Naive thymus-derived CD4-positive, alpha-beta T cell (primary cell): Measurements from ENCODE around the gene IRGC. TPM values are rescaled to one million over a fixed set of nuclear protein-coding genes. Genes with fewer than 3 reads are reported as not detected.

Experiments
- ATAC-seq: fragments of 150-1000 bp; cut with Tn5 transposase; 2 replicates; pipeline ENCODE4 v1.10.0; 2021; ENCODE audit warnings: mild to moderate bottlenecking, moderate library complexity
- CTCF ChIA-PET: fragments of 350-600 bp; sonication (Branson Sonifier 250); formaldehyde crosslinking; loops from one replicate; lab custom pipeline; 2021; ENCODE audit warnings: antibody characterized with exemption; lab: Charles Lee
- POLR2A ChIA-PET: fragments of 350-600 bp; sonication (Branson Sonifier 250); formaldehyde crosslinking; loops from one replicate; lab custom pipeline; 2021; ENCODE audit warnings: antibody characterized with exemption, inconsistent platforms; lab: Charles Lee
- DNase-seq, 9 donors: peaks; one replicate each; pipeline versions ENCODE4 v3.0.0 to v3.0.0-alpha.2; 2020 to 2022; ENCODE audit warnings: mixed read lengths in 1 of 9
- H3K27ac ChIP-seq: one replicate; pipeline ENCODE4 v1.7.0; 2013; ENCODE audit warnings: mild to moderate bottlenecking, low read depth, low read length, moderate library complexity
- H3K27me3 ChIP-seq, 2 donors: one replicate each; pipeline ENCODE4 v1.7.0; 2013; ENCODE audit warnings: low read length in 2 of 2, mild to moderate bottlenecking in 2 of 2, moderate library complexity in 2 of 2; ENCODE audit not compliant: control insufficient read depth in 2 of 2, insufficient read depth in 2 of 2
- H3K36me3 ChIP-seq, 3 experiments: 1 replicate in 2 of 3; 2 replicates in 1 of 3; pipeline ENCODE4 v1.7.0; 2013; ENCODE audit warnings: low read length in 3 of 3, mild to moderate bottlenecking in 3 of 3, moderate library complexity in 1 of 3; ENCODE audit not compliant: insufficient read depth in 3 of 3, control insufficient read depth in 2 of 3
- H3K4me1 ChIP-seq, 2 donors: one replicate each; pipeline ENCODE4 v1.7.0; 2013; ENCODE audit warnings: low read length in 2 of 2, mild to moderate bottlenecking in 2 of 2, moderate library complexity in 1 of 2; ENCODE audit not compliant: control insufficient read depth in 2 of 2, insufficient read depth in 2 of 2
- H3K4me3 ChIP-seq: 2 replicates; pipeline ENCODE4 v1.7.0; 2013; ENCODE audit warnings: mild to moderate bottlenecking, low read length
- H3K9me3 ChIP-seq, 3 experiments: 1 replicate in 2 of 3; 2 replicates in 1 of 3; pipeline ENCODE4 v1.7.0; 2013; ENCODE audit warnings: low read length in 3 of 3; ENCODE audit not compliant: control insufficient read depth in 2 of 3
- H3K27ac Mint-ChIP-seq, 9 donors: one replicate each; pipeline ENCODE4 v1.8.0; 2020 to 2022; ENCODE audit warnings: mixed read lengths in 9 of 9, mild to moderate bottlenecking in 8 of 9, moderate library complexity in 5 of 9, inconsistent platforms in 2 of 9
- H3K27me3 Mint-ChIP-seq, 5 donors: one replicate each; pipeline ENCODE4 v1.8.0; 2021 to 2022; ENCODE audit warnings: mixed read lengths in 5 of 5, mild to moderate bottlenecking in 1 of 5
- H3K36me3 Mint-ChIP-seq, 5 donors: one replicate each; pipeline ENCODE4 v1.8.0; 2020 to 2022; ENCODE audit warnings: mixed read lengths in 5 of 5, mild to moderate bottlenecking in 3 of 5, inconsistent platforms in 1 of 5
- H3K4me1 Mint-ChIP-seq, 7 donors: one replicate each; pipeline ENCODE4 v1.8.0; 2020 to 2022; ENCODE audit warnings: mixed read lengths in 7 of 7, mild to moderate bottlenecking in 3 of 7, inconsistent platforms in 1 of 7
- H3K4me3 Mint-ChIP-seq, 10 donors: one replicate each; pipeline ENCODE4 v1.8.0; 2020 to 2022; ENCODE audit warnings: mild to moderate bottlenecking in 10 of 10, mixed read lengths in 10 of 10, moderate library complexity in 6 of 10, inconsistent platforms in 2 of 10
- H3K9me3 Mint-ChIP-seq, 11 donors: one replicate each; pipeline ENCODE4 v1.8.0; 2020 to 2022; ENCODE audit warnings: mixed read lengths in 11 of 11, mild to moderate bottlenecking in 4 of 11, inconsistent platforms in 1 of 11, moderate library complexity in 1 of 11
- intact Hi-C, 2 donors: fragments of 100-400 bp; cut with micrococcal nuclease; formaldehyde crosslinking; loops; one replicate each; pipeline ENCODE4 v1.15.1; 2023
- polyA plus RNA-seq, 2 donors: library from polyadenylated mRNA; unstranded; fragments of 300-500 nt; fragmentation: Illumina TruSeq; gene quantifications; one replicate each; pipeline ENCODE4 v1.2.3, GENCODE V29; 2021
- total RNA-seq, 6 experiments: library from RNA in 5 of 6; stranded (reverse) in 5 of 6; gene quantifications; 1 replicate in 5 of 6; 2 replicates in 1 of 6; pipeline ENCODE4 v1.2.3 and lab custom pipeline; 2021 to 2026

Gene IRGC
- total and polyA plus RNA-seq, 7 experiments from 2014 or later, result not detected

GRCh38 chr19:43731846-43732245 is 16.0 kb downstream of the IRGC start:
- ChIA-PET CTCF (no interaction called here), POLR2A (no interaction called here)
- H3K4me1 Mint-ChIP-seq, result peaks cover 0 to 5% (median 0%) of the 10 kb centered on the region in 7 donors
- H3K27me3 Mint-ChIP-seq, result no peaks in the 10 kb centered on the region
- ATAC-seq (no peak), DNase-seq (no peak)
- peaks cover 6 to 82% (median 18%) of the 10 kb centered on the region in 3 experiments for H3K36me3 ChIP-seq
- H3K4me3 ChIP-seq, result no peak overlapping the region
- H3K9me3 ChIP-seq, result no peaks in the 10 kb centered on the region
- no peaks in the 10 kb centered on the region for H3K9me3 Mint-ChIP-seq
- no peak overlapping the region for H3K4me3 Mint-ChIP-seq
- intact Hi-C loops, result no loop called here
- H3K27me3 ChIP-seq, result no peaks in the 10 kb centered on the region
- H3K27ac ChIP-seq, result no peak overlapping the region
- peak overlapping the region in 2 of 9 donors; percentile 32 to 67 for H3K27ac Mint-ChIP-seq
- H3K4me1 ChIP-seq, result no peaks in the 10 kb centered on the region
- peaks cover 13 to 63% (median 37%) of the 10 kb centered on the region in 5 donors for H3K36me3 Mint-ChIP-seq

GRCh38 chr19:43735013-43735412 is 19.1 kb downstream of the IRGC start:
- no peak overlapping the region for H3K4me3 Mint-ChIP-seq
- POLR2A ChIA-PET, result no interaction called here
- H3K4me1 Mint-ChIP-seq, result peaks cover 0 to 12% (median 5%) of the 10 kb centered on the region in 7 donors
- H3K4me3 ChIP-seq, result no peak overlapping the region
- H3K4me1 ChIP-seq, result no peaks in the 10 kb centered on the region
- H3K36me3 Mint-ChIP-seq, result peaks cover 19 to 61% (median 41%) of the 10 kb centered on the region in 5 donors
- H3K27ac ChIP-seq, result no peak overlapping the region
- H3K27me3 ChIP-seq, result no peaks in the 10 kb centered on the region
- no peaks in the 10 kb centered on the region for H3K27me3 Mint-ChIP-seq
- no peaks in the 10 kb centered on the region for H3K9me3 ChIP-seq
- ATAC-seq (no peak), DNase-seq (no peak)
- H3K27ac Mint-ChIP-seq, result peak overlapping the region in 1 of 9 donors; percentile 32
- no peaks in the 10 kb centered on the region for H3K9me3 Mint-ChIP-seq
- CTCF ChIA-PET, result no interaction called here
- H3K36me3 ChIP-seq, result peaks cover 18 to 95% (median 26%) of the 10 kb centered on the region in 3 experiments
- intact Hi-C loops, result no loop called here

DNA sequence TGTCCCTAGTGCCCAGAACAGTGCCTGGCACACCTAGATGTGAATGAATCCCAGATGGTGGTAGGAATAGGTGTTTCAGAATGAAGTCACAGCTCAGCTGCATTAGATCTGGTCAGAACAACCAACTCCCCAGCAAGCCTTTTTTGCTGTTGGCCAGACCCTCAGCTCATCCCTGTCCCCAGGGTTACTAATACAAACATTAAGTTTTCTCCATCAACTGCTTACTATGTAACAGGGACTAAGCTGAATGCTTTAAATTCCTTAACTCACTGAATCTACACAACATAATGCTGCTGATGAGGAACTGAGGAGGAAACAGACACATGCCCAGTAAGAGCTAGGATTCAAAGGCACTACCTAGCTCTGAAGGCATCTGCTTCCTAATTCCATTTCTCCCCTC is 20.1 kb downstream of the IRGC start:
- H3K27me3 Mint-ChIP-seq, result no peaks in the 10 kb centered on the region
- no peaks in the 10 kb centered on the region for H3K9me3 Mint-ChIP-seq
- Histone ChIP-seq H3K27ac (no peak overlapping the region), H3K36me3 (peaks cover 23 to 95% (median 25%) of the 10 kb centered on the region in 3 experiments), H3K9me3 (no peaks in the 10 kb centered on the region), H3K4me1 (no peaks in the 10 kb centered on the region), H3K4me3 (no peak overlapping the region), H3K27me3 (no peaks in the 10 kb centered on the region)
- no peak overlapping the region for H3K4me3 Mint-ChIP-seq
- POLR2A ChIA-PET, result no interaction called here
- H3K27ac Mint-ChIP-seq, result peak overlapping the region in 4 of 9 donors; percentile 19 to 54 (median 33)
- CTCF ChIA-PET, result interaction anchor here (1.3 kb wide), 1 partner anchor 10 kb away, joined by 8 read pairs; no protein-coding TSS in a partner anchor
- peaks cover 22 to 67% (median 45%) of the 10 kb centered on the region in 5 donors for H3K36me3 Mint-ChIP-seq
- no peak for ATAC-seq
- intact Hi-C loops, result no loop called here
- H3K4me1 Mint-ChIP-seq, result peaks cover 0 to 19% (median 5%) of the 10 kb centered on the region in 7 donors
- no peak for DNase-seq

GRCh38 chr19:43738780-43739211 is 22.9 kb downstream of the IRGC start:
- DNase-seq (no peak), ATAC-seq (no peak)
- Histone ChIP-seq H3K4me1 (no peaks in the 10 kb centered on the region), H3K36me3 (peaks cover 14 to 94% (median 27%) of the 10 kb centered on the region in 3 experiments), H3K27ac (no peak overlapping the region), H3K9me3 (no peaks in the 10 kb centered on the region), H3K4me3 (no peak overlapping the region), H3K27me3 (no peaks in the 10 kb centered on the region)
- peaks cover 0 to 22% (median 5%) of the 10 kb centered on the region in 7 donors for H3K4me1 Mint-ChIP-seq
- CTCF ChIA-PET, result interaction anchor here (0.7 to 1.3 kb wide), 3 partner anchors 71 to 307 kb away, joined by 3 to 4 read pairs (median 4); no protein-coding TSS in a partner anchor
- intact Hi-C loops, result no loop called here
- H3K27ac Mint-ChIP-seq, result peak overlapping the region in 2 of 9 donors; percentile 52 to 64
- peaks cover 0 to 3% (median 0%) of the 10 kb centered on the region in 11 donors for H3K9me3 Mint-ChIP-seq
- no peaks in the 10 kb centered on the region for H3K27me3 Mint-ChIP-seq
- peak overlapping the region in 2 of 10 donors; percentile 8 to 50 for H3K4me3 Mint-ChIP-seq
- H3K36me3 Mint-ChIP-seq, result peaks cover 21 to 60% (median 47%) of the 10 kb centered on the region in 5 donors
- POLR2A ChIA-PET, result no interaction called here

DNA sequence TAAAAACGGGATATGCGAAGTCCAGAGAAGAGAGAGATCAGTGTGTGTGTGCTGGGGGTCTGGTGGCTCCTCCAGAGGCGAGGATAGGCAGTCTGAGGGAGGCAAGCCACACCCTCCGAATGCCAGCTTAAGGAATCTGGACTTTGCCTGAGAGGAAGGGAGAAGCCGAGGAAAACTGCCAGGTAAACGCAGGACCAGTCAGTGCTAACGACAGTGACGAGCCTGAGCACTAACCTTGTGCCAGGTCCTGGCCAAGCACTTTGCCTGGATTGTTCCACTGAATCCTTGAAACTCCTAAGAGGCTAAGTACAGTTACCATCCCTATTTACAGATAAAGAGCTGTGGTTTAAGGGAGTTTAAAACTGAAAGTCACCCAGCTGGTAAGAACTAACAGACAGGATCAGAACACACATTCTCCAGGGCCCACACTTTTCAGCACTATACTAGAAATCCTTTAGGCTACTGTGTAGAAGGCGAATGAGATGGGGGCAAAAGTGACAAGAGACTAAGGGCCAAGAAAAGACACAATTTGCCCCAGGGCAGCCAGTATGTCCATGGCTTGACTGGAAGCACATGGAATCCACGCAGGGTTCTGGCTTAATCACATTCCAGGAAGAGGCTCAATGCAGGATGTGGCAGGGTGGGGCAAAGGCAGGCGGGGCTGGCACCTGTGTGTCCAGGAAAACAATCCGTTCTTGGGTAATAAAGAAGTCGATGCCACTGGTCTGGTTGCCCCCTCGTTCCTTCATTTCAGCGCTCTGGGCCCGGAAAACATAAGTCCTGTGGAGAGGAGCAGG is 23.8 kb downstream of the IRGC start:
- H3K36me3 ChIP-seq, result peaks cover 15 to 94% (median 28%) of the 10 kb centered on the region in 3 experiments
- no peaks in the 10 kb centered on the region for H3K27me3 Mint-ChIP-seq
- no peak overlapping the region for H3K27ac ChIP-seq
- no peak overlapping the region for H3K4me3 ChIP-seq
- ATAC-seq, result no peak
- no peaks in the 10 kb centered on the region for H3K9me3 ChIP-seq
- CTCF ChIA-PET, result interaction anchor here (1.3 kb wide), 1 partner anchor 70 kb away, joined by 4 read pairs; no protein-coding TSS in a partner anchor
- H3K27ac Mint-ChIP-seq, result peak overlapping the region in 1 of 9 donors; percentile 52
- H3K4me3 Mint-ChIP-seq, result peak overlapping the region in 1 of 10 donors; percentile 10
- peaks cover 0 to 22% (median 5%) of the 10 kb centered on the region in 7 donors for H3K4me1 Mint-ChIP-seq
- intact Hi-C loops, result no loop called here
- H3K27me3 ChIP-seq, result no peaks in the 10 kb centered on the region
- peaks cover 0 to 3% (median 0%) of the 10 kb centered on the region in 11 donors for H3K9me3 Mint-ChIP-seq
- H3K36me3 Mint-ChIP-seq, result peaks cover 21 to 66% (median 50%) of the 10 kb centered on the region in 5 donors
- no peak for DNase-seq
- H3K4me1 ChIP-seq, result no peaks in the 10 kb centered on the region
- POLR2A ChIA-PET, result no interaction called here

- Histone ChIP-seq H3K36me3 (peaks cover 19 to 92% (median 28%) of the 10 kb centered on the region in 3 experiments), H3K27me3 (no peaks in the 10 kb centered on the region), H3K4me1 (no peaks in the 10 kb centered on the region), H3K9me3 (no peaks in the 10 kb centered on the region), H3K27ac (no peak overlapping the region), H3K4me3 (no peak overlapping the region)
- POLR2A ChIA-PET, result interaction anchor here (0.6 kb wide), 1 partner anchor 44 kb away, joined by 5 read pairs; no protein-coding TSS in a partner anchor
- intact Hi-C loops, result no loop called here
- CTCF ChIA-PET, result interaction anchor here (0.7 to 1.4 kb wide), 5 partner anchors 10 to 69 kb away, joined by 3 to 4 read pairs (median 3); no protein-coding TSS in a partner anchor
- DNase-seq (no peak), ATAC-seq (no peak)
- H3K36me3 Mint-ChIP-seq, result peaks cover 17 to 73% (median 51%) of the 10 kb centered on the region in 5 donors
- no peak overlapping the region for H3K4me3 Mint-ChIP-seq
- no peaks in the 10 kb centered on the region for H3K27me3 Mint-ChIP-seq
- H3K9me3 Mint-ChIP-seq, result peaks cover 0 to 3% (median 0%) of the 10 kb centered on the region in 11 donors
- H3K27ac Mint-ChIP-seq, result peak overlapping the region in 2 of 9 donors; percentile 73 to 75
- peaks cover 6 to 30% (median 13%) of the 10 kb centered on the region in 7 donors for H3K4me1 Mint-ChIP-seq
Measured at GRCh38 chr19:43741075-43741825, 25.4 kb downstream of the IRGC start.
